22Rv1 (cell line): ENCODE measurements around the gene DDX41.

ENCODE experiments used
- ZFX ChIP-seq: fragments of 450-650 bp; IDR thresholded peaks from 2 replicates; pipeline ENCODE4 v1.6.1; 2017; ENCODE audit warnings: antibody characterized with exemption, borderline replicate concordance
- TF ChIP-seq, protein P1 (sequence below): fragments of 450-650 bp; IDR thresholded peaks from 2 replicates; pipeline ENCODE4 v1.5.1; 2017; ENCODE audit warnings: mild to moderate bottlenecking

DNA sequence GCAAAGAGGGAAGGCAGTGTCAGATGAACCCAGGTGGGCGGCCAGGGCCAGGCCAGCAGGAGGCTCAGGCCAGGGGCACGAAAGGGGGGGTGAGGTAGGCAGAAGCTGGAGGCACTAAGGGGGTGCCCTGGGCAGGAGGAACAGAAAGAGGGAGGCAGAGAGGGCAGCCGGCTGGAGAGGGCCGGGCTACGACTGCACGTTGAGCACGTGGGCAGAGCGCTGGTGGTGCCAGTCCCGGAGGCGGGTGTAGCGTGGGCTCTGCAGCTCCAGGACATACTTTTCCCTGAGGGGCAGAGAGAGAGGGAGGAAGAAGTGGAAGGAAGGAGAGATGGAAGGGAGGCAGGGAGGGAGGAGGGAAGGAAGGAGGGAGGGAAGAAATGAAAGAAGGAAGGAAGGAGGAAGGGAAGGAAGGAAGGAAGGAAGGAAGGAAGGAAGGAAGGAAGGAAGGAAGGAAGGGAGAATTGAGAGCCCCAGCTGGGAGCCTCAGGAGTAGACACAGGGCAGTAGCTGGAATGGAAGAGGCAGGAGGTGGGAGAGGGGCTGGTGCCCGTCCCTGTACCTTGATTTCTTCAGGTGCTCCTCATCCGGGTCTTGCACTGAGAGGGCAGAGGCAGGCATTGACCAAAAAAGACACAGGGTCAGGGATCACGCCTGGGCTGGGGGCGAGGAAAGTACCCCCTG, 26.3 kb downstream of the DDX41 start:
- TF ChIP-seq, protein P1, sequence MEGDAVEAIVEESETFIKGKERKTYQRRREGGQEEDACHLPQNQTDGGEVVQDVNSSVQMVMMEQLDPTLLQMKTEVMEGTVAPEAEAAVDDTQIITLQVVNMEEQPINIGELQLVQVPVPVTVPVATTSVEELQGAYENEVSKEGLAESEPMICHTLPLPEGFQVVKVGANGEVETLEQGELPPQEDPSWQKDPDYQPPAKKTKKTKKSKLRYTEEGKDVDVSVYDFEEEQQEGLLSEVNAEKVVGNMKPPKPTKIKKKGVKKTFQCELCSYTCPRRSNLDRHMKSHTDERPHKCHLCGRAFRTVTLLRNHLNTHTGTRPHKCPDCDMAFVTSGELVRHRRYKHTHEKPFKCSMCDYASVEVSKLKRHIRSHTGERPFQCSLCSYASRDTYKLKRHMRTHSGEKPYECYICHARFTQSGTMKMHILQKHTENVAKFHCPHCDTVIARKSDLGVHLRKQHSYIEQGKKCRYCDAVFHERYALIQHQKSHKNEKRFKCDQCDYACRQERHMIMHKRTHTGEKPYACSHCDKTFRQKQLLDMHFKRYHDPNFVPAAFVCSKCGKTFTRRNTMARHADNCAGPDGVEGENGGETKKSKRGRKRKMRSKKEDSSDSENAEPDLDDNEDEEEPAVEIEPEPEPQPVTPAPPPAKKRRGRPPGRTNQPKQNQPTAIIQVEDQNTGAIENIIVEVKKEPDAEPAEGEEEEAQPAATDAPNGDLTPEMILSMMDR = no peak
- no peak for TF ChIP-seq ZFX
